H54 (cell line): ENCODE results near the gene PDE4B.

Source experiments
- DNase-seq: peaks from one replicate; pipeline ENCODE4 v3.0.0; 2011; ENCODE audit warnings: low spot score, mixed read lengths; ENCODE audit not compliant: insufficient read length
- FAIRE-seq: peaks from 3 replicates; lab custom pipeline; 2011; peaks lifted over from hg19 to GRCh38; lab: Jason Lieb, UNC
- POLR2A ChIP-seq: IDR thresholded peaks from 2 replicates; pipeline ENCODE4 v1.6.1; 2011; ENCODE audit warnings: low read depth, mild to moderate bottlenecking, low read length

The PDE4B gene

GRCh38 chr1:66231217-66231616 is 438.5 kb downstream of the PDE4B start:
- no peak for DNase-seq
- TF ChIP-seq POLR2A, result no peak
- FAIRE-seq, result peak; percentile 90

- TF ChIP-seq POLR2A, result no peak
- FAIRE-seq (no peak), DNase-seq (no peak)
These were observed 439.2 kb downstream of the PDE4B start for GRCh38 chr1:66231681-66232463.

- DNase-seq, result no peak
- FAIRE-seq, result no peak
- no peak for TF ChIP-seq POLR2A
These were observed 444.3 kb downstream of the PDE4B start for GRCh38 chr1:66237042-66237441.

GRCh38 chr1:66237722-66238479 is 445.2 kb downstream of the PDE4B start:
- no peak for TF ChIP-seq POLR2A
- FAIRE-seq (no peak), DNase-seq (no peak)

- no peak for DNase-seq
- no peak for FAIRE-seq
- no peak for TF ChIP-seq POLR2A
These were observed 447.1 kb downstream of the PDE4B start for GRCh38 chr1:66239834-66240233.

GRCh38 chr1:66240491-66241484 is 448.1 kb downstream of the PDE4B start:
- DNase-seq (no peak), FAIRE-seq (no peak)
- TF ChIP-seq POLR2A, result no peak

DNA sequence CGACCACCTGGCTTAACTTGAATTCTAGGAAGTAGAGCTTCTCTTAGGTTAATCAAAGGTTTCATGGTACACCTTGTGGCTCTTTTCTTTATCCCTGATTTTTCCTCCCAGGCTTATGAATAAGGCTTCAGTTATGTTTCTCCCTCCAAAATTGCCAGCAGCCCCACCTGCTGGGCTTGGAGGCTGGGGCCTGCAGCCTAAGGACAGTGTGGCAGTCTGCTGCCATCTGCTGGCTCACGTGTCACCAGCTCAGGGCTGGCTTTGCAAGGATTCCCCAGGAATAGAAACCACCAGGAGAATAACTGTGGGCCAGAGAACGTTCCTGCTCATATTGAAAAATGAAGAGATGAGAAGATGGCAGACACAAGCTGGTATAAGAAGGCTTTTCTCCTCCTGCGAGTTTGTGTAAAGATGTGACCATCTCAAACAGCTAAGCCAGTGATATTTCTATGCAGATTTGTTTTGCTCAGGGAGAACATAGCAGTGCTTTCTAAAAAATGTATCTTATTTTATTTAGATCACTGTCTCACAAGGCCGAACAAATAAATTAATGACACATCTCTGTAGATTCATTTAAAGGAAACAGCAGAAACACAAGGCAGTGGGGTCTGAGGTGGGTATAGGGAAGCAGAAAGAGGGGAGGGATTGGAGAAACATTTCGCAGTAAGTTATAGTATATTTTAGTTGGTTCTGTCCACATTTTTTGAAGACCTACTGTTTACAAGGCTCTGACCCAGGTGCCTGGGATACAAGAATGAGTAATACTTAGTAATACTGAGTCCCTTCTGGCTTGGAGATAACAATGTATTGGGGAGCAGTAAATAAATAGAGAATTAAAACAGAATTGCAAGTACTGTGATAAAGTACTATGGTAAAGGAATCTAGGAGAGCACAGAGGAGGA is 450.2 kb downstream of the PDE4B start:
- TF ChIP-seq POLR2A, result no peak
- FAIRE-seq (peak; percentile 98), DNase-seq (peak; percentile 44)

GRCh38 chr1:66243548-66244130 is 450.9 kb downstream of the PDE4B start:
- FAIRE-seq (peak; percentile 50), DNase-seq (no peak)
- no peak for TF ChIP-seq POLR2A

DNA sequence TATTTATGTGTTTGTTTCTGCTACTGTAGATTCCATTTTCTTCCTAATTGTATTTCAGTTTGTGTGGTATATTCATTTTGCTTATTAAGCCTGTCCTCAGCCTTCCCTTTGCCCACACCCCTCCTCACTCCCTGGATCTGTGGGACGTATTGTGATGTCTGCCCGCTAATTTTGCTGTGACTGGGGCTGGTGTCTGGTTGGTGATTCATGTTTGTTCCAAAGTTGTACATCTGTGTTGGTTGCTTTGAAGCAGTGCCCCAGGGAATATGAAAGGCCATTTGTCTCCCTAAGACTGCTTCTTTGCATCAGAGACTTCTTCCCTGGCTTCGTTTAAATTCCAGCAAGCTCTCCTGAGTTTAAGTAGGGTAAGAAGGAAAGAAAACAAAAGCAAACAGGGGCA is 451.7 kb downstream of the PDE4B start:
- TF ChIP-seq POLR2A, result no peak
- no peak for DNase-seq
- FAIRE-seq, result peak; percentile 89

DNA sequence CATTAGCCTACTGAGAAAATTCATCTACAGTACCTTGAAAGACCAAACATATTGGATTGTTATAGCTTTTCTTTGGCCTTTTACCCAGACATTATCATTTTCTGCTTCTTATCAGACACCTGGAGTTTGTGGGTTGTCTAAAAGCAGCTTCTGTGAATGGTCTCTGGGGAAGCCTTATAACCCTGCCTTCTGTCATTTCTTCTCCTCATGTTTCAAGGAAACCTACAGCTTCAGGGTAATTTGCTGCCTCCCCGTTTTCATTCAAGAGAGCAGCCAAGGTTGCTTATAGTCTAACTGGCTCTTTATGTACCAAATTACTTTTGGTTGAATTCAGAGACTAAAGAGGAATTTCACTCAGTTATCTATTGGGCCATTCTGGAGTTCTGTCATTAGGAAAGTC is 453.0 kb downstream of the PDE4B start:
- FAIRE-seq (no peak), DNase-seq (no peak)
- no peak for TF ChIP-seq POLR2A

GRCh38 chr1:66246351-66247269 is 453.9 kb downstream of the PDE4B start:
- TF ChIP-seq POLR2A, result no peak
- FAIRE-seq (no peak), DNase-seq (no peak)
